ENCODE data around the gene EML3. TPM values are rescaled to one million over a fixed set of nuclear protein-coding genes. Genes with fewer than 3 reads are reported as not detected.
"Not testable (repeated sequence)": the region's sequence is repeated elsewhere in the genome, so short reads cannot be mapped to it uniquely, and the experiment has no call there.

Gene EML3
- total and polyA plus RNA-seq, 7 experiments from 2014 or later: 14.6 to 209 (median 169) TPM

DNA sequence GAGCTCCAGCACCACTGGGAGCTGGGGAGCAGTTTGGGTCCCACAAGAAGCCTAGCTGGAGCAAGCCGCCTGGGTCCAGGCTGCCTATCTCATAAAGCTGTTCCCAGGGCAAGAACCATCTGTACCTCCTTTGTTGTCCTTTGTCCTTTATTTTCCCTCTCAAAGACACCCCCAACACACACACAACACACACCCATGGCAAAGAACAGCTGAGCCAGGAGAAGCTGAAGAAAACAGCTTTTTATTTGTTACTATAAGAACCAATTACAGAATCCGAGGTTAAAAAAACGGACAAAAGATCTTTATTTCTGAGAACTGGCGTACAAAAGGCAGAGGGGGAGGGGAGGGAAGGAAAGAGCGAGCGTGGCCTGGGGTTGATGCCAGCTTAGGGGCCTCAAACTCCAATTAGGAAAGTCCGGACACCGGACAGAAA is 19.6 kb downstream of the EML3 start:
- ChIA-PET CTCF (interaction anchor here (0.9 to 3.7 kb wide), 19 partner anchors 9 to 288 kb away, joined by 3 to 31 read pairs (median 6); partner anchors contain the start of genes B3GAT3, BSCL2, C11orf98 and CSKMT), POLR2A (interaction anchor here (0.9 to 15.2 kb wide), 27 partner anchors 7 to 288 kb away, joined by 3 to 269 read pairs (median 26); partner anchors contain the start of genes B3GAT3, BSCL2, C11orf98 and CSKMT)
- Mint-ChIP-seq H3K27ac (peak overlapping the region; percentile 87 to 99 (median 95)), H3K27me3 (peaks cover 0 to 4% (median 0%) of the 10 kb centered on the region in 5 donors), H3K4me3 (peak overlapping the region in 9 of 10 donors; percentile 5 to 100 (median 43)), H3K36me3 (peaks cover 8 to 38% (median 28%) of the 10 kb centered on the region in 5 donors), H3K4me1 (peaks cover 30 to 75% (median 63%) of the 10 kb centered on the region in 7 donors), H3K9me3 (peaks cover 0 to 4% (median 0%) of the 10 kb centered on the region in 11 donors)
- ATAC-seq (no peak), DNase-seq (no peak)
- Histone ChIP-seq H3K4me3 (ENCODE audit: low read length) (peak overlapping the region; percentile 69), H3K4me1 (ENCODE audit: control insufficient read depth in 2 of 2, insufficient read depth in 2 of 2, low read length in 2 of 2) (peaks cover 15 to 42% of the 10 kb centered on the region in 2 donors), H3K36me3 (ENCODE audit: control insufficient read depth in 2 of 3, insufficient read depth in 3 of 3, low read length in 3 of 3) (peaks cover 7 to 57% (median 34%) of the 10 kb centered on the region in 3 experiments), H3K27me3 (ENCODE audit: control insufficient read depth in 2 of 2, insufficient read depth in 2 of 2, low read length in 2 of 2) (no peaks in the 10 kb centered on the region), H3K9me3 (ENCODE audit: control insufficient read depth in 2 of 3, low read length in 3 of 3) (no peaks in the 10 kb centered on the region), H3K27ac (ENCODE audit: low read depth, low read length) (peak overlapping the region; percentile 86)
- intact Hi-C loops (cut with micrococcal nuclease): loop anchor here (1.0 to 5.0 kb wide), 6 partner anchors 19 to 269 kb away; partner anchors contain the start of genes EML3 (in 1 of the 2), GANAB (in 1 of the 2), HNRNPUL2 (in 1 of the 2) and STX5 (in 1 of the 2)

DNA sequence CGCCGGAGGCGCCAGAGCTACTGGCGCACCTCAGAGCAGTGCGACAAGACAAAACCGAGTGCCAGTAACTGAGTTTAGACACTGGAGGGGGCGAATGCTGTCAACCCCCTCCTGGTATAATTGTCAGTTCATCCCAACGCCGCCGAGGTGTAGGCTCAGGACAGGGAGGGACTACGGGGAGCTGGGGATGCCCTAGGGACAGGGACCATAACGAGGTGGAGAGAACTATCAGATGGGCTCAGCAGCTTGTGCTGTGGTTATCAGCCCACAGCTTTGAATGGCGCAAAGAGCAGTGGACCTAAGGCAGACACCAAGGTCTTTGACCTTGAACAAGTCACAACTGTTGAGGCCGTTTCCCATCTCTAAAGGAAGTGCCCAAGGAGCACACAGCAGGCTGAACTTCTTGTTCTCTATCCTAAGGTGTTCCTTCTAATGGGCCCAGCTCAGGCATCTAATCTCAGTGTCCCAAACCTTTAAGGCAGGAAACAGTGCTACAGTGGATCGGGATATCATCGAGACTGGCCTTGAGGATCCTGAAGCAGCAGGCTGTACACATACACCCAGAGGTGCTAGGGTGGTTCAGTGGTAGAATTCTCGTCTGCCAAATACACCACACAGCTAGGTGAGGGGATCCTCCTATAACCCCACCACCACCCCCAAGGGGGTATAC is 20.3 kb downstream of the EML3 start:
- Mint-ChIP-seq H3K36me3 (peaks cover 5 to 35% (median 22%) of the 10 kb centered on the region in 5 donors), H3K27ac (peak overlapping the region; percentile 92 to 99 (median 96)), H3K9me3 (peaks cover 0 to 4% (median 0%) of the 10 kb centered on the region in 11 donors), H3K4me1 (peaks cover 26 to 68% (median 55%) of the 10 kb centered on the region in 7 donors), H3K4me3 (peak overlapping the region; percentile 87 to 100 (median 96)), H3K27me3 (peaks cover 0 to 4% (median 0%) of the 10 kb centered on the region in 5 donors)
- no peaks in the 10 kb centered on the region for H3K9me3 ChIP-seq (ENCODE audit: control insufficient read depth in 2 of 3, low read length in 3 of 3)
- no peaks in the 10 kb centered on the region for H3K27me3 ChIP-seq (ENCODE audit: control insufficient read depth in 2 of 2, insufficient read depth in 2 of 2, low read length in 2 of 2)
- H3K36me3 ChIP-seq (ENCODE audit: control insufficient read depth in 2 of 3, insufficient read depth in 3 of 3, low read length in 3 of 3): peaks cover under 1 to 57% (median 26%) of the 10 kb centered on the region in 3 experiments
- CTCF ChIA-PET: interaction anchor here (0.6 to 3.7 kb wide), 28 partner anchors 7 to 430 kb away, joined by 3 to 31 read pairs (median 5); partner anchors contain the start of genes B3GAT3, BSCL2, C11orf98 and CSKMT
- H3K4me3 ChIP-seq (ENCODE audit: low read length): peak overlapping the region; percentile 69
- H3K27ac ChIP-seq (ENCODE audit: low read depth, low read length): peak overlapping the region; percentile 86
- POLR2A ChIA-PET: interaction anchor here (0.7 to 15.2 kb wide), 56 partner anchors 8 to 1748 kb away, joined by 3 to 269 read pairs (median 8); partner anchors contain the start of genes B3GAT3, BSCL2, C11orf98 and CCDC88B
- intact Hi-C loops (cut with micrococcal nuclease): loop anchor here in 1 of 2 donors (2.0 to 5.0 kb wide), 3 partner anchors 55 to 240 kb away; partner anchors contain the start of genes GANAB, HNRNPUL2, STX5 and TEX54
- peaks cover 14 to 35% of the 10 kb centered on the region in 2 donors for H3K4me1 ChIP-seq (ENCODE audit: control insufficient read depth in 2 of 2, insufficient read depth in 2 of 2, low read length in 2 of 2)
- DNase-seq: no peak
- no peak for ATAC-seq

DNA sequence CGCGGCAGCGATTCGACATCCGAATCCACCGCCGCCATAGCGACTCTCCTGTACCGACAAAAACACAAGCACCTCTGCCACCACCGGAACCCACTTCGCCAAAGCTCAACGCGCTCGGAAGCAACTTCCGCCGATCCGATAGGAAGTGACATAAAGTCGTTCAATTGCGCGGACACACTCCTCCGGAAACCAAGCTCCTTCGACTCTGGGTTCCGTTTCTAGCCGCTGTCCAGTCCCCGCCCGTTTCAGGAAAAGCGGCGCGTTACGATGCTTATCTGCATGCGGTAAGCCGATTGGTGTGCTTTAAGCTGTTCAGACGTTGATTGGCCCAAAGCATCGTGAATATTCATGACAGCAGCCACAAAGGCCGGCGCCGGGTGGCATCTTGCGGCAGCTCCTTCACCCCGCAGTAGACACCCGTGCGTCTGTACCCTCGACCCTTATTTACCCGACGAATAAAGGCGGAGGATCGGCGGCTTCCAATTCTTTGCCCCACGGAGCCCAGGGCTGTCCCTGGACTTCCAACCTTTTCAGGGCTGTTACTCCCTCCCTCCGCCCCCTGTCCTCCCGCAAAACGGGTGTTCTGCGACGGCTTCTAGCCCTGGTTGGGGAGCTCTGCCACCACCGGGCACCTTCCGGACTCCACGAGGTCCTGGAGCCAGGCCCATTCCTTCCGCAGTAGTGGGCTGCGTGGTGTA is 21.0 kb downstream of the EML3 start, which contains the start of gene TUT1:
TUT1 (minus strand) TSS at position 76 of the 698 bp plus-strand sequence; CDS start at position 38, 38 bp downstream.
- peak; percentile 92 for ATAC-seq
- H3K4me1 ChIP-seq (ENCODE audit: control insufficient read depth in 2 of 2, insufficient read depth in 2 of 2, low read length in 2 of 2): peaks cover 14 to 35% of the 10 kb centered on the region in 2 donors
- peaks cover 5 to 31% (median 22%) of the 10 kb centered on the region in 5 donors for H3K36me3 Mint-ChIP-seq
- intact Hi-C loops (cut with micrococcal nuclease): loop anchor here (1.0 to 5.0 kb wide), 22 partner anchors 8 to 290 kb away; partner anchors contain the start of genes GANAB (in 2 of the 2), HNRNPUL2 (in 2 of the 2), INTS5 (in 2 of the 2) and UBXN1 (in 2 of the 2)
- peak; percentile 78 to 99 (median 98) for DNase-seq
- ChIA-PET CTCF (interaction anchor here (0.6 to 3.7 kb wide), 31 partner anchors 8 to 1698 kb away, joined by 3 to 31 read pairs (median 5); partner anchors contain the start of genes B3GAT3, BSCL2, C11orf98 and CSKMT), POLR2A (interaction anchor here (0.5 to 15.2 kb wide), 60 partner anchors 9 to 1749 kb away, joined by 3 to 269 read pairs (median 7); partner anchors contain the start of genes B3GAT3, BSCL2, C11orf98 and CCDC88B)
- H3K9me3 Mint-ChIP-seq: peaks cover 0 to 4% (median 0%) of the 10 kb centered on the region in 11 donors
- H3K27me3 Mint-ChIP-seq: peaks cover 0 to 4% (median 0%) of the 10 kb centered on the region in 5 donors
- H3K4me1 Mint-ChIP-seq: peaks cover 26 to 66% (median 52%) of the 10 kb centered on the region in 7 donors
- H3K27me3 ChIP-seq (ENCODE audit: control insufficient read depth in 2 of 2, insufficient read depth in 2 of 2, low read length in 2 of 2): no peaks in the 10 kb centered on the region
- peaks cover 0 to 51% (median 21%) of the 10 kb centered on the region in 3 experiments for H3K36me3 ChIP-seq (ENCODE audit: control insufficient read depth in 2 of 3, insufficient read depth in 3 of 3, low read length in 3 of 3)
- H3K9me3 ChIP-seq (ENCODE audit: control insufficient read depth in 2 of 3, low read length in 3 of 3): no peaks in the 10 kb centered on the region
- H3K4me3 ChIP-seq (ENCODE audit: low read length): peak within 1 kb of the TSS; percentile 82
- peak within 1 kb of the TSS; percentile 94 for H3K27ac ChIP-seq (ENCODE audit: low read depth, low read length)
- H3K4me3 Mint-ChIP-seq: peak within 1 kb of the TSS; percentile 87 to 100 (median 96)
- H3K27ac Mint-ChIP-seq: peak within 1 kb of the TSS; percentile 92 to 99 (median 96)

DNA sequence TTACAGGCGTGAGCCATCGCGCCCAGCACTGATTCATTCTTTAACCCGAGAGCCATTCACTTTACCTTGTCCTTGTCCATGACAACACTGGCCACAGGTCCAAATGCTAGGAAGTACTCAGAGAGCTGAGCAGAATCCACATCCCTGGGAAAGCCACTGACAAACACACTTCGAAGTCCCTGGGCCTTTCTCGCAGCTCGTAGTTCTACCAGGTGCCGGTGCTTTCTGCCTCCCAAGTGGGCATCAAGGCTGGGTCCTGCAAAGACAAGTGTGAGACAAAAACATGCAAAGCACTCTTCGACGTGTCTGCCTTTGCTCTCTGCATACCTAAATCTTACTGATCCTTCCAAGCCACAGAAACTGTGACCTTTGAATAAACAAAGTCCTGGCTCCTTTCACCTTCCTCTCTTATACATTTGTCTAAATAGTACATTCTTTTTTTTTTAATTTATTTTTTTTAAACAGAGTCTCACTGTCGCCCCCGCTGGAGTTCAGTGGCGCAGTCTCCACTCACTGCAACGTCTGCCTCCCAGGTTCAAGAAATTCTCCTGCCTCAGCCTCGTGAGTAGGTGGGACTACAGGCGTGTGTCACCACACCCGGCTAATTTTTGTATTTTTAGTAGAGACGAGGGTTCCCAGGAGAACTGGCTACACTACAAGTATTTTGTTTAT is 23.5 kb downstream of the EML3 start:
- H3K4me1 ChIP-seq (ENCODE audit: control insufficient read depth in 2 of 2, insufficient read depth in 2 of 2, low read length in 2 of 2): peaks cover 14 to 32% of the 10 kb centered on the region in 2 donors
- H3K4me3 Mint-ChIP-seq: peak overlapping the region in 3 of 10 donors; percentile 19 to 67 (median 56)
- peaks cover 0 to 41% (median 4%) of the 10 kb centered on the region in 3 experiments for H3K36me3 ChIP-seq (ENCODE audit: control insufficient read depth in 2 of 3, insufficient read depth in 3 of 3, low read length in 3 of 3)
- peak overlapping the region; percentile 94 for H3K27ac ChIP-seq (ENCODE audit: low read depth, low read length)
- peaks cover 0 to 4% (median 0%) of the 10 kb centered on the region in 11 donors for H3K9me3 Mint-ChIP-seq
- no peak overlapping the region for H3K4me3 ChIP-seq (ENCODE audit: low read length)
- ATAC-seq: no peak
- H3K4me1 Mint-ChIP-seq: peaks cover 21 to 58% (median 49%) of the 10 kb centered on the region in 7 donors
- peaks cover 0 to 16% (median 10%) of the 10 kb centered on the region in 5 donors for H3K36me3 Mint-ChIP-seq
- ChIA-PET CTCF (interaction anchor here (0.8 to 1.3 kb wide), 3 partner anchors 10 to 76 kb away, joined by 4 read pairs; partner anchors contain the start of genes C11orf98 and CSKMT), POLR2A (interaction anchor here (0.8 to 14.5 kb wide), 9 partner anchors 9 to 252 kb away, joined by 3 to 269 read pairs (median 4); partner anchors contain the start of genes C11orf98, CSKMT, EEF1G and EML3)
- no peaks in the 10 kb centered on the region for H3K9me3 ChIP-seq (ENCODE audit: control insufficient read depth in 2 of 3, low read length in 3 of 3)
- no peaks in the 10 kb centered on the region for H3K27me3 ChIP-seq (ENCODE audit: control insufficient read depth in 2 of 2, insufficient read depth in 2 of 2, low read length in 2 of 2)
- peak overlapping the region in 6 of 9 donors; percentile 4 to 99 (median 86) for H3K27ac Mint-ChIP-seq
- H3K27me3 Mint-ChIP-seq: peaks cover 0 to 4% (median 0%) of the 10 kb centered on the region in 5 donors
- intact Hi-C loops (cut with micrococcal nuclease): no loop called here
- no peak for DNase-seq

DNA sequence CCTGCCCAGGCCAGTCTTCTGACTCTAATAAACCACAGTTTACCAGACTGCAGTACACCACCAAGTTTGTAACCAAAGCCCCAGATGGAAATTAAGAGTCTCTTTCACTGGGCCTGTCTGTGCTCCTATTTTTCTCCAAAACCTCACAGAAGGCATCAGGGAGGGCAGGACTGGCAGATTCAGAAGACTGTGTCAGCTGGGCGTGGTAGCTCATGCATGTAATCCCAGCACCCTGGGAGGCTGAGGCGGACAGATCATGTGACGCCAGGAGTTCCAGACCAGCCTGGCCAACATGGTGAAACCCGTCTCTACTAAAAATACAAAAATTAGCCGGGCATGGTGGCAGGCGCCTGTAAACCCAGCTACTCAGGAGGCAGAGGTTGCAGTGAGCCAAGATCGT is 27.2 kb downstream of the EML3 start:
- CTCF ChIA-PET: interaction anchor here (0.6 kb wide), 2 partner anchors 158 to 164 kb away, joined by 3 read pairs; no protein-coding TSS in a partner anchor
- H3K36me3 ChIP-seq (ENCODE audit: control insufficient read depth in 2 of 3, insufficient read depth in 3 of 3, low read length in 3 of 3): peaks cover 6 to 53% (median 7%) of the 10 kb centered on the region in 3 experiments

More for the DNA sequence above, 27.2 kb downstream of the EML3 start:
- H3K4me3 ChIP-seq (ENCODE audit: low read length); H3K9me3 Mint-ChIP-seq; DNase-seq; H3K27ac Mint-ChIP-seq; H3K9me3 ChIP-seq (ENCODE audit: control insufficient read depth in 2 of 3, low read length in 3 of 3); H3K27me3 Mint-ChIP-seq; H3K27ac ChIP-seq (ENCODE audit: low read depth, low read length); intact Hi-C loops (cut with micrococcal nuclease); ATAC-seq; H3K4me3 Mint-ChIP-seq; H3K27me3 ChIP-seq (ENCODE audit: control insufficient read depth in 2 of 2, insufficient read depth in 2 of 2, low read length in 2 of 2); H3K4me1 ChIP-seq (ENCODE audit: control insufficient read depth in 2 of 2, insufficient read depth in 2 of 2, low read length in 2 of 2): not testable (repeated sequence)
- peaks cover 4 to 29% (median 23%) of the 10 kb centered on the region in 7 donors for H3K4me1 Mint-ChIP-seq
- H3K36me3 Mint-ChIP-seq: peaks cover 0 to 13% (median 7%) of the 10 kb centered on the region in 5 donors
- POLR2A ChIA-PET: interaction anchor here (0.7 to 14.5 kb wide), 6 partner anchors 11 to 169 kb away, joined by 3 to 269 read pairs (median 4); partner anchors contain the start of genes C11orf98, CSKMT, EEF1G and HNRNPUL2
